HG03354 (cell line): ENCODE measurements around the gene NMT2.

ENCODE experiments used
- ATAC-seq: cut with Tn5 transposase; IDR thresholded peaks from one replicate; pipeline ENCODE4 v1.9.1; 2021; ENCODE audit warnings: mild to moderate bottlenecking; ENCODE audit not compliant: unreplicated experiment, poor library complexity, severe bottlenecking

The NMT2 gene

GRCh38 chr10:15182540-15183207, 14.2 kb upstream of the NMT2 start:
- ATAC-seq = no peak

GRCh38 chr10:15181576-15182156, 13.2 kb upstream of the NMT2 start:
- ATAC-seq = no peak

GRCh38 chr10:15180736-15181135, 12.2 kb upstream of the NMT2 start:
- no peak for ATAC-seq

- ATAC-seq = no peak
These were observed 7.8 kb upstream of the NMT2 start for GRCh38 chr10:15176269-15176668.

GRCh38 chr10:15175587-15175986, 7.1 kb upstream of the NMT2 start:
- ATAC-seq = no peak

- ATAC-seq = no peak
These were observed 3.9 kb upstream of the NMT2 start for GRCh38 chr10:15172306-15172840.

- ATAC-seq = no peak
These were observed 1.3 kb upstream of the NMT2 start for GRCh38 chr10:15169555-15170401.

- ATAC-seq = peak; percentile 35
These were observed 477 bp upstream of the NMT2 start for GRCh38 chr10:15168786-15169554.

GRCh38 chr10:15167411-15168290, 842 bp downstream of the NMT2 start:
- peak; percentile 62 for ATAC-seq

- ATAC-seq = no peak
These were observed 2.2 kb downstream of the NMT2 start for GRCh38 chr10:15166325-15166724.

GRCh38 chr10:15163253-15163828, 5.2 kb downstream of the NMT2 start:
- ATAC-seq = no peak

GRCh38 chr10:15158972-15159371, 9.5 kb downstream of the NMT2 start:
- no peak for ATAC-seq

- ATAC-seq = no peak
These were observed 10.0 kb downstream of the NMT2 start for GRCh38 chr10:15158448-15158847.

GRCh38 chr10:15155978-15156656, 12.4 kb downstream of the NMT2 start:
- no peak for ATAC-seq

- ATAC-seq = no peak
These were observed 15.9 kb downstream of the NMT2 start for GRCh38 chr10:15152556-15152955.

GRCh38 chr10:15150563-15150962, 17.9 kb downstream of the NMT2 start:
- ATAC-seq = no peak

- no peak for ATAC-seq
These were observed 19.3 kb downstream of the NMT2 start for GRCh38 chr10:15149042-15149771.
